ENCODE results near the gene HOXA9.

Gene HOXA9

GRCh38 chr7:27203964-27204594 lies 38.7 kb upstream of the HOXA9 start:
- TF ChIP-seq PPARA (CRISPR knock-in tag; IDR thresholded peaks at IDR 0.05; ENCODE audit: borderline replicate concordance) (no peak), PATZ1 (CRISPR knock-in tag; IDR thresholded peaks at IDR 0.05; ENCODE audit: borderline replicate concordance) (no peak), CSRNP3 (CRISPR knock-in tag; IDR thresholded peaks at IDR 0.05) (no peak), TOX (CRISPR knock-in tag; IDR thresholded peaks at IDR 0.05; ENCODE audit: borderline replicate concordance) (no peak), SNAI2 (CRISPR knock-in tag; IDR thresholded peaks at IDR 0.05) (no peak), ZNF70 (CRISPR knock-in tag; IDR thresholded peaks at IDR 0.05) (no peak), ARNTL (CRISPR knock-in tag; IDR thresholded peaks at IDR 0.05; ENCODE audit: borderline replicate concordance, low read depth) (no peak), BACH2 (CRISPR knock-in tag; IDR thresholded peaks at IDR 0.05; ENCODE audit: borderline replicate concordance) (no peak), RARB (CRISPR knock-in tag; IDR thresholded peaks at IDR 0.05) (no peak), TSHZ2 (CRISPR knock-in tag; IDR thresholded peaks at IDR 0.05) (no peak), ISL1 (CRISPR knock-in tag; IDR thresholded peaks at IDR 0.05) (no peak), ZNF565 (CRISPR knock-in tag; conservative IDR thresholded peaks at IDR 0.05; ENCODE audit: low read depth) (no peak)
- ATAC-seq: no peak

- no peak for ATAC-seq
- no peak for TF ChIP-seq ZNF70 (CRISPR knock-in tag; IDR thresholded peaks at IDR 0.05)
- no peak for TF ChIP-seq PPARA (CRISPR knock-in tag; IDR thresholded peaks at IDR 0.05; ENCODE audit: borderline replicate concordance)
- no peak for TF ChIP-seq RARB (CRISPR knock-in tag; IDR thresholded peaks at IDR 0.05)
These were observed 38.1 kb upstream of the HOXA9 start for GRCh38 chr7:27203365-27203953.

GRCh38 chr7:27202862-27203134 lies 37.5 kb upstream of the HOXA9 start:
- TF ChIP-seq ZFP3 (CRISPR knock-in tag; IDR thresholded peaks at IDR 0.05) (no peak), RARB (CRISPR knock-in tag; IDR thresholded peaks at IDR 0.05) (no peak), PPARA (CRISPR knock-in tag; IDR thresholded peaks at IDR 0.05; ENCODE audit: borderline replicate concordance) (no peak), ZNF70 (CRISPR knock-in tag; IDR thresholded peaks at IDR 0.05) (no peak), TSHZ2 (CRISPR knock-in tag; IDR thresholded peaks at IDR 0.05) (no peak), SNAI2 (CRISPR knock-in tag; IDR thresholded peaks at IDR 0.05) (no peak), TCF4 (CRISPR knock-in tag; IDR thresholded peaks at IDR 0.05; ENCODE audit: borderline replicate concordance) (no peak), CSDC2 (CRISPR knock-in tag; IDR thresholded peaks at IDR 0.05) (no peak), OSR1 (CRISPR knock-in tag; IDR thresholded peaks at IDR 0.05) (no peak), TOX (CRISPR knock-in tag; IDR thresholded peaks at IDR 0.05; ENCODE audit: borderline replicate concordance) (no peak), ZNF565 (CRISPR knock-in tag; conservative IDR thresholded peaks at IDR 0.05; ENCODE audit: low read depth) (no peak), PATZ1 (CRISPR knock-in tag; IDR thresholded peaks at IDR 0.05; ENCODE audit: borderline replicate concordance) (no peak), BACH2 (CRISPR knock-in tag; IDR thresholded peaks at IDR 0.05; ENCODE audit: borderline replicate concordance) (no peak), GLIS3 (CRISPR knock-in tag; IDR thresholded peaks at IDR 0.05) (no peak), ZNF8 (CRISPR knock-in tag; IDR thresholded peaks at IDR 0.05) (no peak), ZC3H10 (CRISPR knock-in tag; IDR thresholded peaks at IDR 0.05) (no peak), ESRRG (CRISPR knock-in tag; IDR thresholded peaks at IDR 0.05) (no peak), ARNTL (CRISPR knock-in tag; IDR thresholded peaks at IDR 0.05; ENCODE audit: borderline replicate concordance, low read depth) (no peak), POU6F1 (CRISPR knock-in tag; IDR thresholded peaks at IDR 0.05; ENCODE audit: borderline replicate concordance, low read depth) (no peak)

More at GRCh38 chr7:27202862-27203134, 37.5 kb upstream of the HOXA9 start:
- no peak for ATAC-seq
